ENCODE results near the gene WNT9B.

GRCh38 chr17:46881015-46881414 is 29.6 kb downstream of the WNT9B start:
- TF ChIP-seq, protein P1, sequence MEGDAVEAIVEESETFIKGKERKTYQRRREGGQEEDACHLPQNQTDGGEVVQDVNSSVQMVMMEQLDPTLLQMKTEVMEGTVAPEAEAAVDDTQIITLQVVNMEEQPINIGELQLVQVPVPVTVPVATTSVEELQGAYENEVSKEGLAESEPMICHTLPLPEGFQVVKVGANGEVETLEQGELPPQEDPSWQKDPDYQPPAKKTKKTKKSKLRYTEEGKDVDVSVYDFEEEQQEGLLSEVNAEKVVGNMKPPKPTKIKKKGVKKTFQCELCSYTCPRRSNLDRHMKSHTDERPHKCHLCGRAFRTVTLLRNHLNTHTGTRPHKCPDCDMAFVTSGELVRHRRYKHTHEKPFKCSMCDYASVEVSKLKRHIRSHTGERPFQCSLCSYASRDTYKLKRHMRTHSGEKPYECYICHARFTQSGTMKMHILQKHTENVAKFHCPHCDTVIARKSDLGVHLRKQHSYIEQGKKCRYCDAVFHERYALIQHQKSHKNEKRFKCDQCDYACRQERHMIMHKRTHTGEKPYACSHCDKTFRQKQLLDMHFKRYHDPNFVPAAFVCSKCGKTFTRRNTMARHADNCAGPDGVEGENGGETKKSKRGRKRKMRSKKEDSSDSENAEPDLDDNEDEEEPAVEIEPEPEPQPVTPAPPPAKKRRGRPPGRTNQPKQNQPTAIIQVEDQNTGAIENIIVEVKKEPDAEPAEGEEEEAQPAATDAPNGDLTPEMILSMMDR (IDR thresholded peaks at IDR 0.05; ENCODE audit: poor library complexity) = no peak
- no peak for TF ChIP-seq EZH2phosphoT487 (IDR thresholded peaks at IDR 0.05; ENCODE audit: low read depth, severe bottlenecking, unreplicated experiment)

Data from hepatocyte (in vitro differentiated cells).